Measurements from ENCODE around the gene ZNF79. TPM values are rescaled to one million over a fixed set of nuclear protein-coding genes. Genes with fewer than 3 reads are reported as not detected.

ZNF79 gene
- total and polyA plus RNA-seq, 8 donors = 3.4 to 5.2 (median 4.0) TPM

DNA sequence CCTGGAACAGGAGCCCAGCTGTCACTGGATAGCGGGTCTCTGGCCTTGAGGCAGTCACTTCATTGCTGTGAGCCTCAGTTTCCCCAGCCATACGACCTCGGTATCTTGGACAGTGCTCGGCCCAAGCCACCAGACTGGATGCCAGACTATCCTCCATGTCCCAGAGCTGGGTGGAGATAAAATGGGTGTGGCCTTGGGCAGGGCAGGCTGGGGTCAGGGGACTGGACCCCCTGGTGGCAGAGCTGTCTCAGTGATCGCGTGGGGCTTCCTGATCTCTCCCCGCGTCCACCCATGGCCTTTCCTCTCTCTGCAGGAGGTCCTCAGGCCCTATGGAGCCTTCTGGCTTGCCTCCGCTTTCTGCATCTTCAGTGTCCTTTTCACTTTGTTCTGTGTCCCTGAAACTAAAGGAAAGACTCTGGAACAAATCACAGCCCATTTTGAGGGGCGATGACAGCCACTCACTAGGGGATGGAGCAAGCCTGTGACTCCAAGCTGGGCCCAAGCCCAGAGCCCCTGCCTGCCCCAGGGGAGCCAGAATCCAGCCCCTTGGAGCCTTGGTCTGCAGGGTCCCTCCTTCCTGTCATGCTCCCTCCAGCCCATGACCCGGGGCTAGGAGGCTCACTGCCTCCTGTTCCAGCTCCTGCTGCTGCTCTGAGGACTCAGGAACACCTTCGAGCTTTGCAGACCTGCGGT lies 17.2 kb upstream of the ZNF79 start:
- H3K4me3 ChIP-seq = no peak overlapping the region
- TF ChIP-seq, protein P1, sequence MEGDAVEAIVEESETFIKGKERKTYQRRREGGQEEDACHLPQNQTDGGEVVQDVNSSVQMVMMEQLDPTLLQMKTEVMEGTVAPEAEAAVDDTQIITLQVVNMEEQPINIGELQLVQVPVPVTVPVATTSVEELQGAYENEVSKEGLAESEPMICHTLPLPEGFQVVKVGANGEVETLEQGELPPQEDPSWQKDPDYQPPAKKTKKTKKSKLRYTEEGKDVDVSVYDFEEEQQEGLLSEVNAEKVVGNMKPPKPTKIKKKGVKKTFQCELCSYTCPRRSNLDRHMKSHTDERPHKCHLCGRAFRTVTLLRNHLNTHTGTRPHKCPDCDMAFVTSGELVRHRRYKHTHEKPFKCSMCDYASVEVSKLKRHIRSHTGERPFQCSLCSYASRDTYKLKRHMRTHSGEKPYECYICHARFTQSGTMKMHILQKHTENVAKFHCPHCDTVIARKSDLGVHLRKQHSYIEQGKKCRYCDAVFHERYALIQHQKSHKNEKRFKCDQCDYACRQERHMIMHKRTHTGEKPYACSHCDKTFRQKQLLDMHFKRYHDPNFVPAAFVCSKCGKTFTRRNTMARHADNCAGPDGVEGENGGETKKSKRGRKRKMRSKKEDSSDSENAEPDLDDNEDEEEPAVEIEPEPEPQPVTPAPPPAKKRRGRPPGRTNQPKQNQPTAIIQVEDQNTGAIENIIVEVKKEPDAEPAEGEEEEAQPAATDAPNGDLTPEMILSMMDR (IDR thresholded peaks at IDR 0.05) = no peak
- H3K36me3 ChIP-seq = peaks cover 0 to 8% (median 0%) of the 10 kb centered on the region in 3 donors
- no peaks in the 10 kb centered on the region for H3K27me3 ChIP-seq
- intact Hi-C loops (cut with DNase I) = no loop called here
- H3K4me1 ChIP-seq = no peaks in the 10 kb centered on the region
- DNase-seq (no peak), ATAC-seq (no peak), FAIRE-seq (no peak)
- H3K27ac ChIP-seq = no peak overlapping the region
- WGBS, 2 donors = 86 to 87% methylated on average over 13 of the region's 13 CpGs
- no peaks in the 10 kb centered on the region for H3K9me3 ChIP-seq

DNA sequence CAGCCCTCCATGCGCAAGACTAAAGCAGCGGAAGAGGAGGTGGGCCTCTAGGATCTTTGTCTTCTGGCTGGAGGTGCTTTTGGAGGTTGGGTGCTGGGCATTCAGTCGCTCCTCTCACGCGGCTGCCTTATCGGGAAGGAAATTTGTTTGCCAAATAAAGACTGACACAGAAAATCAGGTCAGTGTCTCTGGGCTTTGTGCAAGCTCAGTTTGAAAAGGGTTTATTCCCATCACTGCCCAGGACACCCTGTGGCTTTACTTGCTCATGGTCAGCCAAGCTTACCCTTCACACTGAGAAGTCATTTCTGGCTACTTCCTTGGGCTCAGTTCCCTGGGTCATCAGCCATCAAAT lies 16.7 kb upstream of the ZNF79 start:
- ATAC-seq (no peak), DNase-seq (no peak), FAIRE-seq (no peak)
- WGBS, 2 donors = 48 to 60% methylated on average over 6 of the region's 6 CpGs
- H3K27me3 ChIP-seq = no peaks in the 10 kb centered on the region
- H3K4me3 ChIP-seq = no peak overlapping the region
- no peaks in the 10 kb centered on the region for H3K9me3 ChIP-seq
- no peaks in the 10 kb centered on the region for H3K4me1 ChIP-seq
- intact Hi-C loops (cut with DNase I) = no loop called here
- no peak overlapping the region for H3K27ac ChIP-seq
- TF ChIP-seq, protein P1 (IDR thresholded peaks at IDR 0.05) = no peak
- peaks cover 0 to 8% (median 0%) of the 10 kb centered on the region in 3 donors for H3K36me3 ChIP-seq

DNA sequence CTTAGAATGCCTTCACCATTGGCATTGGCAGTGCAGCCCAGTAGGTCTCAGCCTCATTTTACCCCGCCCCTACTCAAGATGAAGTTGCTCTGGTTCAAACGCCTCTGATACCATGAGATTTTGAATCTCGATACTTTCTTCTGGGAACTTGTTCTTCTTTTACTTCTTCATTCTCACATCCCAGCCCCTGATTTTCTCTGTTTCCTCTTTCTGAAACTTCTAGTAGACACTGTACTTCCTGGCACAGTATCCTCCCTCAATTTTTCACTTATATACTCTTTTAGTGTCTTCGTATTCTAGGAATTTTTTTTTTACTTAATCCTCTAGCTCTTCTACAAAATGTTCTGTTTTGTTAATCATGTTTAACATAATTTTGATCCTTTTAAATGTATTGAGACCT lies 13.1 kb upstream of the ZNF79 start:
- Histone ChIP-seq H3K4me1 (no peaks in the 10 kb centered on the region), H3K27ac (no peak overlapping the region), H3K4me3 (no peak overlapping the region), H3K36me3 (no peaks in the 10 kb centered on the region), H3K9me3 (no peaks in the 10 kb centered on the region), H3K27me3 (no peaks in the 10 kb centered on the region)
- intact Hi-C loops (cut with DNase I) = no loop called here
- 86 to 91% methylated on average over 4 of the region's 4 CpGs for WGBS, 2 donors
- FAIRE-seq (no peak), DNase-seq (no peak), ATAC-seq (peak in 2 of 4 donors; percentile 49 to 57)
- TF ChIP-seq, protein P1 (IDR thresholded peaks at IDR 0.05) = no peak

DNA sequence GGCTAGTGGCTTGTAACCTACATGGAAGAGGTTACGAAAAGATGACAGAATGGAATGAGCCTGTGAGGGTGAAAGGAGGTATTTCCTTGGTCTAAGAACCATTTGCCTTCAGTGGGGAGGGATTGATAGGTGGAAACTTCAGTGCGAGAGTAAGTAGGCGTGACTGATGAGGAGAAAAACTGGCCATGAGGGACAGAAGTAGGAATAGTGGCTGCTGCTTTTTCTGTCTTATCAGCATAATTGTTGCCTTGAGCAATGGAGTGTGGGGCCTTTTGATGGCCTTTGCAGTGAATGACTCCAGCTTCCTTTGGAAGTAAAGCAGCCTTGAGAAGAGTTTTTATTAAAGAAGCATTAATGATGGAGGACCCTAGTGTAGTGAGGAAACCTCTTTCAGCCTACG lies 9.0 kb upstream of the ZNF79 start:
- DNase-seq (no peak), ATAC-seq (no peak), FAIRE-seq (no peak)
- no peaks in the 10 kb centered on the region for H3K9me3 ChIP-seq
- H3K4me3 ChIP-seq = no peak overlapping the region
- no peaks in the 10 kb centered on the region for H3K36me3 ChIP-seq
- H3K27ac ChIP-seq = no peak overlapping the region
- intact Hi-C loops (cut with DNase I) = no loop called here
- 93 to 98% methylated on average over 4 of the region's 4 CpGs for WGBS, 2 donors
- TF ChIP-seq, protein P1 (IDR thresholded peaks at IDR 0.05) = no peak
- H3K4me1 ChIP-seq = no peaks in the 10 kb centered on the region
- H3K27me3 ChIP-seq = no peaks in the 10 kb centered on the region

DNA sequence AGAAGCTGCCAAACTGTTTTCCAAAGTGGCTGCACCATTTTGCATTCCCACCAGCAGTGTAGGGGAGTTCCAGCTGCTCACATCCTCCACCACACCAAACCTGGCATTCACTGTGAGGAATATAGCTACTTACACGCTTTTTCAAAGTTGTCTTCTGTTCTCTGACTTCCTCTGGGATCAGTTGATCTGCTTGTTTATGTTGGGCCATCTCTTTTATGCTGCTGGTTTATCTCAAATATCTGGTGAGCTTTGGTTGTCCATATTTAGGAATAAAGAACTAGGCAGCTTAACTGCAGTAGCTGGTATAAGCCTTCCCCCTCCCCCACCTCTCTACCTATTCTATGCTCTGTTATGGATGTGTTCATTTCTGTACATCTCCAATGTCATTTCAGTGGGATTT lies 8.5 kb upstream of the ZNF79 start:
- intact Hi-C loops (cut with DNase I) = no loop called here
- 82 to 83% methylated on average over 1 of the region's 1 CpG for WGBS, 2 donors
- no peak overlapping the region for H3K4me3 ChIP-seq
- ATAC-seq (no peak), DNase-seq (no peak), FAIRE-seq (no peak)
- H3K9me3 ChIP-seq = no peaks in the 10 kb centered on the region
- TF ChIP-seq, protein P1 (IDR thresholded peaks at IDR 0.05) = no peak
- H3K36me3 ChIP-seq = no peaks in the 10 kb centered on the region
- H3K27ac ChIP-seq = no peak overlapping the region
- H3K27me3 ChIP-seq = no peaks in the 10 kb centered on the region
- H3K4me1 ChIP-seq = no peaks in the 10 kb centered on the region

Measured in pancreas (tissue), 10 donors.